Right lobe of liver (tissue), 6 donors: ENCODE results near the gene KCTD18. TPM values are rescaled to one million over a fixed set of nuclear protein-coding genes. Genes with fewer than 3 reads are reported as not detected.
A peak's percentile ranks its signal among the peaks of the same experiment; 100 is the strongest.

ENCODE experiments used
- ATAC-seq, 4 donors: fragments of 200-7000 bp; cut with Tn5 transposase; one replicate each; pipeline ENCODE4 v1.9.1; 2020; ENCODE audit warnings: mild to moderate bottlenecking in 4 of 4, moderate library complexity in 4 of 4
- DNase-seq, 3 donors: peaks; one replicate each; pipeline ENCODE4 v3.0.0-alpha.2; 2020
- H3K27ac ChIP-seq, 3 donors: fragments of 200-600 bp; one replicate each; pipeline ENCODE4 v1.8.0; 2022
- H3K27me3 ChIP-seq, 2 donors: fragments of 200-600 bp; one replicate each; pipeline ENCODE4 v1.8.0; 2022
- H3K36me3 ChIP-seq, 4 donors: fragments of 200-600 bp; sonication (generic) in 1 of 4; one replicate each; pipeline versions ENCODE4 v1.5.1 to v1.8.0; 2017 to 2022; ENCODE audit warnings: control low read depth in 1 of 4
- H3K4me1 ChIP-seq, 4 donors: fragments of 200-600 bp; sonication (generic) in 1 of 4; one replicate each; pipeline versions ENCODE4 v1.5.1 to v1.8.0; 2017 to 2022; ENCODE audit warnings: control low read depth in 1 of 4
- H3K4me3 ChIP-seq, 3 donors: fragments of 200-600 bp; one replicate each; pipeline ENCODE4 v1.8.0; 2022
- H3K9me3 ChIP-seq, 4 donors: fragments of 200-600 bp; sonication (generic) in 1 of 4; one replicate each; pipeline versions ENCODE4 v1.5.1 to v1.8.0; 2017 to 2022; ENCODE audit warnings: control low read depth in 1 of 4
- POLR2A ChIP-seq: fragments of 450-650 bp; IDR thresholded peaks from one replicate; pipeline ENCODE4 v1.6.1; 2017; ENCODE audit warnings: antibody characterized with exemption, mild to moderate bottlenecking
- WGBS: methylation state at CpG from one replicate; pipeline ENCODE4 v1.1.6; 2018; ENCODE audit warnings: low coverage, low lambda C conversion rate; ENCODE audit not compliant: insufficient coverage; ENCODE audit errors: missing lambda C conversion rate; 5-methylcytosine and 5-hydroxymethylcytosine counted together
- intact Hi-C, 2 donors: fragments of 100-400 bp; cut with DNase I; formaldehyde crosslinking; loops; one replicate each; pipeline versions ENCODE4 v1.11.2 to v1.14.1; 2022
- total RNA-seq, 6 experiments: library from RNA; depleted of rRNA in 2 of 6; stranded (reverse); fragments of >200 nt in 2 of 6; fragmentation: NEBNext Ultra II Directional in 3 of 6; extraction: Animal tissue kit (Norgen Biotek cat#: 25700) in 3 of 6; gene quantifications; one replicate each; pipeline versions ENCODE4 v1.1.0 to v1.2.4, GENCODE V29; 2016 to 2023
- TF ChIP-seq, protein P1 (sequence below), 4 donors: fragments of 200-600 bp in 3 of 4; fragments of 450-650 bp in 1 of 4; IDR thresholded peaks; one replicate each; pipeline versions ENCODE4 v1.5.1 to v1.8.0; 2016 to 2022; ENCODE audit warnings: antibody characterized with exemption in 4 of 4, mild to moderate bottlenecking in 2 of 4
- donor health status: DM: no; HTN: yes; CAD: no.
- donor health status: DM: no; HTN: no; CAD: no.
- donor health status: DM: no; HTN: no; CAD: no.
- donor health status: DM: no; HTN: yes; CAD: no.
- donor health status: DM: no; HTN: yes; CAD: no.

The KCTD18 gene
- total RNA-seq, 6 experiments from 2014 or later: 6.2 to 16.7 (median 7.3) TPM

DNA sequence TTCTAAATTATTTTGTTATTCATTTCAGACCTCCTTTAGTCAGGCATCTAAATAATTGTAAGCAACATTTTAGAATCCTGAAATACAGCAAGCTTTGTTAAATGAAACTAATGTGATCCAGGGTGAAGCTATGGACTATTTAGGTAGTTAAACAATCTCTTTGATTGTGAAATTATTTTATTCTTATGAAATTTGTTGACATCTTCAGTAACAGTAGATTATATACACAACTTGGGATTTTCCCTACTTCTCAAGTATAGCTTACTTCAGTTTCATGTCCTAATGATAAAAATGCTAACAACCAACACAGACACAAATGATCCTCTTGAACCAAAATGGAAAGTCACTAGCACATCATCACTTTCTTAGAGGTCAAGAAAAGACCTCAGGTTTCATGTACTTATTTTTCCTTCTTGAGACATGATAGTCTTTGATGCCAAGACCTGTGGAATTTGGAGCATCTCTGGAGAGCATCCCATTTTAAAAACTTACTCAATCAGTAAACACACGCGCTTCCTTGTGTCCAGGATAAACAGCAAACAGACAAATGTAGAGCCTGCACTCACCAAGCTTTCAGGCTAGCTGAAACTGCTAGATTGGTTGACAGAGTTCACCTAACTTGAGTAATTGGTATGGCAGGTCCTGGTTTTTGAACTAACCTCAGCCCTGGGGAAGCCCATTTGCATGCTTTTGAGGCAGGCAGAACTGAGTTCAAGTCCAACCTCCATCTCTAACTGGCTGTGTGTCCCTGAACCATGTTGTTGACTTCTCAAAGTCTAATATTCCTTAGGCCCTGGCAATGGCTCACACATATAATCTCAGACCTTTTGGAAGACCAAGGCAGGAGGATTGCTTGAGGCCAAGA is 47.8 kb downstream of the KCTD18 start:
- ATAC-seq (peak; percentile 67 to 87 (median 78)), DNase-seq (no peak)
- H3K27me3 ChIP-seq: no peaks in the 10 kb centered on the region
- peak overlapping the region in 1 of 3 donors; percentile 34 for H3K27ac ChIP-seq
- no peak for TF ChIP-seq POLR2A
- TF ChIP-seq, protein P1, sequence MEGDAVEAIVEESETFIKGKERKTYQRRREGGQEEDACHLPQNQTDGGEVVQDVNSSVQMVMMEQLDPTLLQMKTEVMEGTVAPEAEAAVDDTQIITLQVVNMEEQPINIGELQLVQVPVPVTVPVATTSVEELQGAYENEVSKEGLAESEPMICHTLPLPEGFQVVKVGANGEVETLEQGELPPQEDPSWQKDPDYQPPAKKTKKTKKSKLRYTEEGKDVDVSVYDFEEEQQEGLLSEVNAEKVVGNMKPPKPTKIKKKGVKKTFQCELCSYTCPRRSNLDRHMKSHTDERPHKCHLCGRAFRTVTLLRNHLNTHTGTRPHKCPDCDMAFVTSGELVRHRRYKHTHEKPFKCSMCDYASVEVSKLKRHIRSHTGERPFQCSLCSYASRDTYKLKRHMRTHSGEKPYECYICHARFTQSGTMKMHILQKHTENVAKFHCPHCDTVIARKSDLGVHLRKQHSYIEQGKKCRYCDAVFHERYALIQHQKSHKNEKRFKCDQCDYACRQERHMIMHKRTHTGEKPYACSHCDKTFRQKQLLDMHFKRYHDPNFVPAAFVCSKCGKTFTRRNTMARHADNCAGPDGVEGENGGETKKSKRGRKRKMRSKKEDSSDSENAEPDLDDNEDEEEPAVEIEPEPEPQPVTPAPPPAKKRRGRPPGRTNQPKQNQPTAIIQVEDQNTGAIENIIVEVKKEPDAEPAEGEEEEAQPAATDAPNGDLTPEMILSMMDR (IDR thresholded peaks at IDR 0.05): no peak
- intact Hi-C loops: no loop called here
- H3K4me1 ChIP-seq: peaks cover 0 to 8% (median 0%) of the 10 kb centered on the region in 4 donors
- 58% methylated on average over 2 of the region's 2 CpGs for WGBS
- H3K4me3 ChIP-seq: no peak overlapping the region
- H3K36me3 ChIP-seq: peaks cover 0 to 37% (median 5%) of the 10 kb centered on the region in 4 donors
- no peaks in the 10 kb centered on the region for H3K9me3 ChIP-seq

DNA sequence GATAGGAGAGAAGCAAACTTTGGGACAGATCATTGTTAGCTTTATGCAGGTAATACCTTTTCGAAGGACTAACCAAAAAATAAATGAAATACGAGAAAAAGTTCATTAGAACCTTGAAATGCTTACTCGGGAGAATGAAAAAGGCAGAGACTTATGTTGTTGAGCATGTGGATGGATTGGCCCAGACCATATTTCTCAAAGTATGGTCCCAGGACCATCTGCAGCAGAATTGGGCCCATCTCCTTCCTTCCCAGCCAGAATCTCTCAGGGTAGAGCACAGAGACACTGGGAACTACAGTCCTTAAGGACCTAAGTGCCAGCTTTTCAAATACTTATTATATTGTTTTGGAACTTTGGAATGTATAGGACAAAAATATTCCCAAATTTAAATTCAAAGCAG is 50.8 kb downstream of the KCTD18 start:
- DNase-seq (no peak), ATAC-seq (no peak)
- intact Hi-C loops: no loop called here
- H3K4me1 ChIP-seq: peaks cover 0 to 22% (median 4%) of the 10 kb centered on the region in 4 donors
- WGBS: 61% methylated on average over 3 of the region's 3 CpGs
- H3K4me3 ChIP-seq: no peak overlapping the region
- no peak overlapping the region for H3K27ac ChIP-seq
- peaks cover 0 to 32% (median 2%) of the 10 kb centered on the region in 4 donors for H3K36me3 ChIP-seq
- no peak for TF ChIP-seq POLR2A
- TF ChIP-seq, protein P1 (IDR thresholded peaks at IDR 0.05): no peak
- no peaks in the 10 kb centered on the region for H3K9me3 ChIP-seq
- H3K27me3 ChIP-seq: no peaks in the 10 kb centered on the region

DNA sequence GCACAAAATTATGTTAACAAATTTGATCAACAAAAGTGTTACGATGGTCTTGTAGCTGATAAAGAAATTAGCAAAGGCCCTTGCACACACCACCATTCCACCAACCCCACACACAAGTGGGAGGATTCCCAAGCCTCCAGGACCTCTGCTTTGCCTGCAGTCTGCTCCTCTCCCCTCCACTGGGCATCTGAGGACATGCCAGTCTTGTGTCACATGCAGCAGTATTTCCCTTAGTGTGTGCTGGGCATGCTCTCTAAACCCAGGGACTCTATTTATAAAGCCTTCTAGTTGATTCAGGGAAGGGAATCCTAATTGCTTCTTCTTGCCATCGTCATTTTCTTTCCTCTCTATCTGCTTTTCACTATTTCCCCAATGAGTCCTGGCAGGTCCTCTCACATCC is 53.3 kb downstream of the KCTD18 start:
- intact Hi-C loops: no loop called here
- no peaks in the 10 kb centered on the region for H3K9me3 ChIP-seq
- WGBS: 80% methylated on average over 2 of the region's 2 CpGs
- ATAC-seq (no peak), DNase-seq (no peak)
- no peaks in the 10 kb centered on the region for H3K27me3 ChIP-seq
- H3K4me3 ChIP-seq: no peak overlapping the region
- H3K36me3 ChIP-seq: peaks cover 0 to 25% (median 0%) of the 10 kb centered on the region in 4 donors
- no peak overlapping the region for H3K27ac ChIP-seq
- TF ChIP-seq, protein P1 (IDR thresholded peaks at IDR 0.05): no peak
- TF ChIP-seq POLR2A: no peak
- peaks cover 0 to 15% (median 5%) of the 10 kb centered on the region in 4 donors for H3K4me1 ChIP-seq

DNA sequence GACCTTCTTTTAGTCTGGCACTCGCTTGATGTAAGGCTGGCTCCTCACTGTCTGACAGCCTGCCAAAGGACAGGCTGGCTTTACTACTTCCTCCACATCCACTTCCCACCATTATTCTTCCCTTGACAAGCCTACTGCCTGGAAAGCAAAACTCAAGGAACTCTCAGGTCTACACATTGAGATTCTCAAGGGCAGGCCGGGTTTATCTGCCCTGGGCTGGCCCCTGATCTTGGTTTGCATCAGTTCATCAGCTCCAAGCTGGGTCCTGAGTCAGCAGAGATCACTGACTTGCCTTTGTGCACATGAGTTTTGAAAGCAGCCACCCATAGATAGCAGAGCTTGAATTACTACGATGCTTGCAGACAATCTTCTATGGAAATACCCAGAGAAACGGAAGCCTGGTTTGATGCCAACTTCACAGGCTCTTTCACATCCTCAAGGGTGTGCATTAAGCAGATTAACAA is 53.9 kb downstream of the KCTD18 start:
- no peak for TF ChIP-seq POLR2A
- TF ChIP-seq, protein P1 (IDR thresholded peaks at IDR 0.05): no peak
- DNase-seq (no peak), ATAC-seq (peak; percentile 19 to 51 (median 46))
- peak overlapping the region in 1 of 3 donors; percentile 44 for H3K27ac ChIP-seq
- H3K4me1 ChIP-seq: peaks cover 0 to 15% (median 5%) of the 10 kb centered on the region in 4 donors
- no peaks in the 10 kb centered on the region for H3K9me3 ChIP-seq
- intact Hi-C loops: no loop called here
- no peaks in the 10 kb centered on the region for H3K27me3 ChIP-seq
- WGBS: 68% methylated on average over 4 of the region's 4 CpGs
- peaks cover 0 to 23% (median 0%) of the 10 kb centered on the region in 4 donors for H3K36me3 ChIP-seq
- H3K4me3 ChIP-seq: no peak overlapping the region
